DMS 273 treated with DMSO at 0.1 percent for 48 hours (cell line): ENCODE data around the gene NPDC1.
A peak's percentile ranks its signal among the peaks of the same experiment; 100 is the strongest.
"Not testable (repeated sequence)": the region's sequence is repeated elsewhere in the genome, so short reads cannot be mapped to it uniquely, and the experiment has no call there.

Source experiments
- DNase-seq: peaks from one replicate; lab custom pipeline; 2025; lab: John Stamatoyannopoulos, UW

NPDC1 gene

DNA sequence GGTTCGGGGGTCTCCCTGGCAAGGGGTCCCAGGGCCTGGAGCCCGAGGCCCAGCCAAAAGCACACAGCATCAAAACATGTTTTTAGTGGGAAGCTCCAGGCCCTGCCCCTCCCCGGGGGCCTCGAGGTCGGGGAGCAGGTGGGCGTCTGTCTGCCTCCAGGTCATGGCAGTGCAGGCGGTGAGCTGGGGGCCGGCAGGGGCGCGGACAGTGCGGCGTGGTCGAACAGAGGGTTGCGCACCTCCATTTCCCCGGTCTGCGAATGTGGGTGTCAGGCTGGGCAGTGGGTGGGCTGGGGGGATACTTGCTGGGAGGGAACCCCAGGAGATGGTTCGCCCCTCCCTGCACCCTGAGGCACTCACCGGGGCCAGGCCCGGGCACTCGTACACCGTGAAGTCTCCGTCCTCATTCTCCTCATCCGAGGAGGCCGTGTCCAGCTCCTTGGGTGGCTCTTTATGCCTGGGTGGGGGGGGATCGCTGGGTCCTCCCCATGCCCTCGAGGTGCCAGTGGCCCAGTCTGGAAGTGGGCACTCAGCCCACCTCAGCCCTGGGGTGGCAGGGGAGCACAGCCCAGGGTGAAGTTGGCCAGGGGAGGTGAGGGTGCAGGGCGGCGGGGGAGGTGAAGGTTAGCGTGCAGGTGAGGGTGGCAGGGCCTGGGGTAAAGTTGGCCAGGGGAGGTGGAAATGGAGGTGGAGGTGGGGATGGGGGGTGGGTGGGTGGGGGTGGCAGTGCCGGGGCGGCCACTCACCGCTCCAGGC, 6.2 kb downstream of the NPDC1 start:
- no peak for DNase-seq

GRCh38 chr9:137038916-137039315, 7.1 kb downstream of the NPDC1 start:
- DNase-seq = no peak

DNA sequence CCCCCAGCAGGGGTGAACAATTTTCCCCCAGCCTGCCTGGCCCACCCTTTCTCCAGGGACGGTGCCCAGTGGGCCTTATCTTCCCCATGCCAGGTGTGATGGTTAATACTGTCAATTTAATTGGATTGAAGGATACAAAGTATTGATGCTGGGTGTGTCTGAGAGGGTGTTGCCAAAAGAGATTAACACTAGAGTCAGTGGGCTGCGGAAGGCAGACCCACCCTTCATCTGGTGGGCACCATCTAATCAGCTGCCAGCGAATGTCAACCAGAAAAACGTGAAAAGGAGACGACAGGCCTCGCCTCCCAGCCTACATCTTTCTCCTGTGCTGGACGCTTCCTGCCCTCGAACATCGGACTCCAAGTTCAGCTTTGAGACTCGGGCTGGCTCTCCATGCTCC, 8.5 kb downstream of the NPDC1 start:
- no peak for DNase-seq

- DNase-seq = no peak
These were observed 8.9 kb downstream of the NPDC1 start for GRCh38 chr9:137037035-137037434.

DNA sequence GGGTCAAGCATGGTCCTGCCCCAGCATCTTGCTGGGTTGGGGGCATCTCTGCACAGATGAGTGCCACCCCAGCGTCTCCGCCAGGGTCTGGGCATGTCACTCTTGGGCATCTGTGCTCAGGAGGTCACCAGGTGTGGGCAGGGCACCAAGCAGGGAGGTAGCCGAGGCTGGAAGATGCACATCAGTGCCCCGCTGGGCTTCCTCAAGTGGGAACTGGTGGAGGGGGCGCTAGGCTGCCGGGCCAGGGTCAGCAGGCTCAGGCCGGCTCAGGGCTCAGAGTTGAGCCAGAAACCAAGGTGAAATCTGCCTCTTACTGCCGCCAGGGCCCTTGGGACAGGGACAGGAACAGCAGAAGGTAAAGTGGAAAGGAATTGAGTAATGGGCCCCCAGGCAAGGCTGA, 10.0 kb downstream of the NPDC1 start:
- no peak for DNase-seq

DNA sequence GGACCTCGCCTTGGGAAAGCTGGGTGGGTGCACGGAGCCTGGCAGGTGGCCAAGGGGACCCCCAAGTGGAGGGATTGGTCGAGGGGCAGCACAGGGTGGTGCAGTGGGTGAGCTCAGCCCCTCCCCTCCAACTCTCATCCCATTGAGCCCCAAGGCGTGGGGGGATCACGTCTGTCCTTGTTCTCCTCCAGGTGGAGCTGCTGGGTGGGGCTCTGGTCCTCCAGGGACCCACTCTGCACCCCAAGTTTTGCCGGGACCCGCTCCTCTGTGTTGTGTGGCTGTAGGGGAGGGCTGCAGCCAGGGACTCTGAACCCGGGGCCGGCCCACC, 10.5 kb downstream of the NPDC1 start:
- no peak for DNase-seq

- peak; percentile 38 for DNase-seq
These were observed 11.1 kb downstream of the NPDC1 start for GRCh38 chr9:137034709-137035506.

GRCh38 chr9:137034039-137034708, 11.8 kb downstream of the NPDC1 start:
- no peak for DNase-seq

DNA sequence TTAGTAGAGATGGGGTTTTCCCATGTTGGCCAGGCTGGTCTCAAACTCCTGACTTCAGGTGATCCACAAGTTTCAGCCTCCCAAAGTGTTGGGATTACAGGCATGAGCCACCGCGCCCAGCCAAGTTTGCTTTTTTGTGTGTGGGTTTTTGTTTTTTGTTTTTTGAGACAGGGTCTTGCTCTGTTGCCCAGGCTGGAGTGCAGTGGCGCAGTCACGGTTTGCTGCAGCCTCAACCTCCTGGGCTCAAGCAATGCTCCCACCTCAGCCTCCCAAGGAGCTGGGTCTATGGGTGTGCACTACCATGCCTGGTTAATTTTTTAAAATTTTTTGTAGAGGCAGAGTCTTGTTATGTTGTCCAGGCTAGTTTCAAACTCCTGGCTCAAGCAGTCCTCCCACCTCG, 12.5 kb downstream of the NPDC1 start:
- DNase-seq = not testable (repeated sequence)

DNA sequence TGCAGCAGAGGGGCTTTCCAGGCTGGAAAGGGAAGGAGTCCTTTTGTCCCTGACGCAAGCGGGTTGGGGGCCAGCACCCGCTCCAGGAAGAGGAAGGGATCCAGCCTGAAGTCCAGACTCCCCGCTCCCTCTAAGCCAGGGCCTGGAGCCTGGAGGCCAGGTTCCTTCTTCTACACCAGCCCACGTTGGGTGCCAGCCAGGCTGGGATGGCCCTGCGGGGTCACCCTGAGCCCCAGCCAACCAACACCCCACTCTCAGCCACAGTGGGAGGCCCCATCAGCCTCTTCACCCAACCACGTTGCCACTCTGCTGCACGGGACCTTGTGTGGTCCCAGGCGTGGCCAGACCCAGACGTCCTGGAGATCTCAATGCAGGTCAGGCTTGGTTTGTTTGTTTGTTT, 13.1 kb downstream of the NPDC1 start:
- no peak for DNase-seq

DNA sequence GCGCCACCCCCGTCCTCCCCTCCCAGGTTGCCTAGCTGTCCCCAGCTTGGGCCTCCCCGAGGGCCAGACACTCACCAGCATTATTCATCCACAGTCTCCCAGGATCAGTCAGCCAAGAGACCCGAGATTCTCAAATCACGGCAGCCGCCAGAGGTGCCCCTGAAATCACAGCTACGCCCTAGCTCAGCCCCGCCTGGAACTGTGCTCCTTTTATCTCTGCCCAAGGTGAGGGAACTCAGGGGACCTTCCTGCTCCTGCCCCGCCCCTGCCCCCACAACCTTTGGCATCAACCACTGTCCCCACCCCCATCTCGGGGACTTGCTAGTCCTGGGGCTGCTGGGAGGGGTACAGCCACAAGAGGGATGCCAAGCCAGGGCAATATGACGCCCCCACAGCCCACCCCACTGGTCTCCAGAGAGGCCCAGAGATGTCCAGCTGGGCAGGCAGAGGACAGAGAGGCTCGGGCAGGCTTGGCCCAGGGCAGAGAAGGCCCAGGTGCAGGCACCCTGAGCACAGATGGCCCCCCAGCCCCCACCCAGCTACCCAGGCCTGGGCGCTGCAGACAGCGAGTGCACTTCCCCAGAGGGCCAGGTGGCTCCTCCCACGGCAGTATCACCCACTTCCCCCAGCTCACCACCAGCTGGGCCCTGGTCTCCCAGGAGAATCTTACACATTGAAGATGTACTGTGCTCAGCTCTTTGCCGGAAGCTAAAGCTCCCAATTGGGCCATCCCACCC, 13.9 kb downstream of the NPDC1 start, which contains the start of gene FUT7:
Gene FUT7, minus strand, starts transcription at position 185 of the 737 bp plus-strand sequence. Its CDS starts 97 bp downstream, at position 88.
- DNase-seq = no peak

GRCh38 chr9:137030538-137031527, 15.1 kb downstream of the NPDC1 start:
- no peak for DNase-seq

GRCh38 chr9:137030006-137030405, 16.0 kb downstream of the NPDC1 start:
- no peak for DNase-seq

DNA sequence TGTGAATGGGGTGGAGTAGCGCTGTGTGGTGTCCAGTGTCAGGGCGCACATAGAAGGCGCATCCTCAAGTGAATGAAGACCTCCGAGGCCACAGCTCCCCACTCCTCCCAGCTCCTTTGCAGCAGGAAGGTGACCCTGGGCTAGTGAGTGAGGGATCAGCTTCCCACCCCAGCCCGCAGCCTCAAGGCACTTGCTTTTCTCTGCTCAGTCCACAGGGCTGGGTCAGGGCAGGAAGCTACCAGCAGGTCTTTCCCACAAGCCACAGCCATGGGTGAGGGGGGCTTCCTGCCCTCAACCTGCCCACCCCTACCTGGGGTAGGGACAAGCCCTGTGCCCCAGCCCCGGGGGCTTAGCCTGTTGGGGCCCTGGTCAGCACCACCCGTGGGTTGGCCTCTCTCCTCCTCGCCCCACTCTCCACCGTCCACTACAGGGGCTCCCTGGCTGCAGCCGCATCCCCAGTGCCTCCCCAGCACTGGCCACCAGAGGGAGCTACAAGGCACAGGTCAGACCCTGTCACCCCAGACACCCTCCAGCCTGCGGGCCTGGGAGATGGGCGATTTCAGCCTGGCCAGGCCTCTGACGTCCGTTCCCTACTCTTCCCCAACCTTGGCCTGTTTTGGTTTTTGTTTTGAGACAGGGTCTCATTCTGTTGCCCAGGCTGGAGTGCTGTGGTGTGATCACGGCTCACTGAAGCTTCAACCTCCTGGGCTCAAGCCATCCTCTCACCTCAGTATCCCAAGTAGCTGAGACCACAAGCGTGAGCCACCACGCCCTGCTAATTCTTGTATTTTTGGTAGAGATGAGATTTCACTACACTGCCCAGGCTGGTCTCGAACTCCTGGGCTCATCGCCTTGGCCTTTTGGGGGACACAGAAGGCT, 16.7 kb downstream of the NPDC1 start:
- DNase-seq = no peak

- no peak for DNase-seq
These were observed 17.5 kb downstream of the NPDC1 start for GRCh38 chr9:137028263-137029057.

DNA sequence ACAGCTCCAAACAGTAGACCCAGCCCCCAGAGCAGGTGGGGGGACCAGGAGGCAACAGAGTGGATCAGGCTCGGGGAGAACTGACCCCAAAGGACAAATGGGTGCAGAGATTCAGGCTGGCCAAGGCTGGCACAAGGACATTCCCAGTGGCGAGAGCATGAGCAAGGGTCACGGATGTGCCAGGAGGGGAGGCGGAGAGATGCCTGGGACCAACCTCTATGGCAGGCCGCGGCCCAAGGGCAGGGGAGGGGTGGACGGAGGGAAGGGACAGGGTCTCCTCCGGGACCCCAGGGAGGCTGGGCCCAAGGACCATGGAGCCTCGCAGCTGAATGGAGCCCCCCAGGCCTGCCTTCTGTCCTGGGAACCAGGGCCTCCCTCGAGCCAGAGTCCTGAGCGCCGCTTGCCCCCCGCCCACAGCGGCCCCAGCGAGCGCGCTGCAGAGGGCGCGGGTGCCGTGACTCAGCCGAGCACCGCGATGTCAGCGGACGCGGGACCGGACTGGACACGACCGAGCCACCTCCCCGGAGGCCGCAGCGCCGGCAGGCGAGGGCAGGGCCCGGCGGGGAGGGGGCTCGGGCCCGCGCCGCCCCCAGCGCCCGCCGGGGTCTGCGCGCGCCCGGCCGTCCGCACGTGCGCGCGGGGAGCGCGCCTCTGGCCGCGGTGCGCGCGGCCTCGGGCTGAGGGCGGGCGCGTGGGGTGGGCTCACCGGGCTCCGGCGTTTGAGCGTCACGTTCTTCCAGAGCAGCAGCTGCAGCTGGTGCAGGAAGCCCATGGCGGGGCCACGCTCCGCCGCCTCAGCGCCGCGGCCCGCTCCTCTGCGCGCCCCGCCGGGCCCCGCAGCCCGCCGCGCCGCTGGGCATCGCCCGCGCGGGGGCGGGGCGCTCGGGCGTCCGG, 18.4 kb downstream of the NPDC1 start, which contains the start of gene ABCA2:
Gene ABCA2, minus strand, starts transcription at position 869 of the 894 bp plus-strand sequence. Its CDS starts 97 bp downstream, at position 772.
- DNase-seq = no peak

GRCh38 chr9:137026828-137027227, 19.1 kb downstream of the NPDC1 start:
- DNase-seq = no peak

- DNase-seq = no peak
These were observed 19.6 kb downstream of the NPDC1 start for GRCh38 chr9:137026384-137026783.
